Measurements from ENCODE around the gene PLIN3.

DNA sequence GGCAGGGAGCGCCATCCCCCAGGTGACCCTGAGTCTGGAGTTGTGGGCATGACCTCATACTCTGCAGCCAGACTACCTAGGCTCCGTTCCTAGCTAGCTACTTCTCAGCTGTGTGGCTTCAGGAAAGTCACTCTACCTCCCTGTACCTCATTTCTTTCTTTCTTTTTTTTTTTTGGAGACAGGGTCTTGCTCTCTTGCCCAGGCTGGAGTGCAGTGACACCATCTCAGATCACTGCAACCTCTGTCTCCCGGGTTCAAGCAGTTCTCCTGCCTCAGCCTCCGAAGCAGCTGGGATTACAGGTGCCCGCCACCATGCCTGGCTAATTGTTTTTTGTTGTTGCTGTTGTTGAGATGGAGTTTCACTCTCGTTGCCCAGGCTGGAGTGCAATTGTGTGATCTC, 15.0 kb downstream of the PLIN3 start:
- TF ChIP-seq, protein P1, sequence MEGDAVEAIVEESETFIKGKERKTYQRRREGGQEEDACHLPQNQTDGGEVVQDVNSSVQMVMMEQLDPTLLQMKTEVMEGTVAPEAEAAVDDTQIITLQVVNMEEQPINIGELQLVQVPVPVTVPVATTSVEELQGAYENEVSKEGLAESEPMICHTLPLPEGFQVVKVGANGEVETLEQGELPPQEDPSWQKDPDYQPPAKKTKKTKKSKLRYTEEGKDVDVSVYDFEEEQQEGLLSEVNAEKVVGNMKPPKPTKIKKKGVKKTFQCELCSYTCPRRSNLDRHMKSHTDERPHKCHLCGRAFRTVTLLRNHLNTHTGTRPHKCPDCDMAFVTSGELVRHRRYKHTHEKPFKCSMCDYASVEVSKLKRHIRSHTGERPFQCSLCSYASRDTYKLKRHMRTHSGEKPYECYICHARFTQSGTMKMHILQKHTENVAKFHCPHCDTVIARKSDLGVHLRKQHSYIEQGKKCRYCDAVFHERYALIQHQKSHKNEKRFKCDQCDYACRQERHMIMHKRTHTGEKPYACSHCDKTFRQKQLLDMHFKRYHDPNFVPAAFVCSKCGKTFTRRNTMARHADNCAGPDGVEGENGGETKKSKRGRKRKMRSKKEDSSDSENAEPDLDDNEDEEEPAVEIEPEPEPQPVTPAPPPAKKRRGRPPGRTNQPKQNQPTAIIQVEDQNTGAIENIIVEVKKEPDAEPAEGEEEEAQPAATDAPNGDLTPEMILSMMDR (IDR thresholded peaks at IDR 0.05): no peak
- TF ChIP-seq POLR2A (IDR thresholded peaks at IDR 0.05): no peak
